HG02943 (cell line): ENCODE results near the gene LRPPRC.

Source experiments
- ATAC-seq: cut with Tn5 transposase; IDR thresholded peaks from one replicate; pipeline ENCODE4 v1.9.1; 2021; ENCODE audit warnings: mild to moderate bottlenecking, low read depth, moderate library complexity; ENCODE audit not compliant: unreplicated experiment

The LRPPRC gene

DNA sequence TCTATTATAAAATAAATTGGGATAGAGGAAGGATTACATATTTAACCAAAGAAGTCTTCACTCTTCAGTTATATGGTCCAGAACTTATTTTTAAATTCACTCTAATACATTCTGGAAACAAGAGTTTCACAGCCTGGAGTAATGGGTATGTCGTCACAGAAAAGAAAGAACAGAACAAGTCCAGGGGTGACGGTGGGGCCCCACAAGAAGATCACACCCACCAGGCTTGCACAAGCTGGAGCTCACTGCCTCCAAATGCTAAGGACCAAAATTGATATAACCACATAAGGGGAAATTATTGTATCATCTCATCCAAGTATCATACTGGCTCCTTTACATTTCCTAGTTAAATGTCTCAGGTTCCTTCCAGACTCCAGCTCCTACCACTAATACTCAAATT lies 11.3 kb downstream of the LRPPRC start:
- ATAC-seq = no peak

DNA sequence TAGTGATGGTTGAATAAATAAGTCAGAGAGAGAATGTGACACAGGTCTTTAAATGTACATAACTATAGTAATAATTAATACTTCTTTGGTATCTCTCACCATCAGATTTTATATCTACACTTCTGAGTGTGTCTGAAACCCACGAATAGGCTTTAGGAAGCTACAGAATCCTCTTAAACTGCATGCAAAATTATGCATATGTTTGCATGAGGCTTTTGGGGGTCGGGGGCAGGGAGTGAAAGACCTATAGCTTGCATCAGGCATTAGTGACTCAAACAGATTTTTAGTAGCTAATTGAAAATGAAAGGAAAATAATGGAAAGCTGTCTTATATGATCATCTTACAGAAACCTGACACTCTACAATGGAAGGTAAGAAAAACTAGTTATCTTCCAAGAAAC lies 14.9 kb downstream of the LRPPRC start:
- ATAC-seq = no peak

DNA sequence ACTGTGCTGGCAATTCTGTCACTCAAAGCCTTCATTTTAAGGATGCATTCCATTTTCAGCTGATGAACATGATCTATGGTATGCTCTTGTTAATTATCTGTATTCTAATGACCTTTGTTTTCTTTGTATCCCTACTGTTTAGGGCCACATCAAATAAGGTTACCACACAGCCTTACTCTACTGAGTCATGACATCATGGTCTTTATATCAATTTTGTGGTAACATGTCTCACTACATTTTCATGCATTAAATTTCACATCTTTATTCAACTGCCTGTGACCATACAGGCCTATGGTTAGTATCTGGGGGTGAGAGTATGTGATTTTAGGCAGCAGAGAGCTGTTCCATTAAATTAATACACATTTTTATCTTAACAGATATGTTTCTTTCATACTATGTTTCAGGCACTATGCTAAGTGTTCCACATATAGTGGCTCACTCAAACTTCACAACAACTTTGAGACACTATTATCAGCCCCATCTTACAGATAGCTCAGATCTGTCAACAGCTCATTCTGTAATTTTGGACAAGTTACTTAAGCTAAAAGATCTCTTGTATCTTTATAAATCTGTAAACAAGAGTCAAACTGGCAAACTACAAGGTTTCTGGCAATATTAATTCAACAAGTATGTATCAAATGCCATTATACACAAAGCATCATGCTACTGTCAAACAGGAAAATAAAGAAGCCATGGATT lies 18.0 kb downstream of the LRPPRC start:
- no peak for ATAC-seq

DNA sequence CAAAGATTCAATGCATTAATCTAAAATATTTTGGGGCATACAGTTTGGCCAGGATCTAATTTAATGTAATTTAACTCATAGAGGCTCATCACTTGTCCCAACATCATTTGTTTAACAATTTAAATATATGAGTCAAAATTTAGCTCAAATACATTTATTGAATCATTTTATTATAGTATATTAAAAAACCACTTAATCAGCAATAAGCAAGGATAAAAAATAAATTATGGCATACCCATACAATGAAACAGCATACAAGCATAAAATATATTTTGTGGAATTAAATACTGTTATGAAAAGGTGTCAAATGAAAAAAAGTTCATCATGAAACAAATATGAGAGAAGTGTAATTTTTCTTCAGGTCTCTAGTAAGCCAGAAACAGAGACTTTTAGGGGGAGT lies 34.9 kb downstream of the LRPPRC start:
- no peak for ATAC-seq

DNA sequence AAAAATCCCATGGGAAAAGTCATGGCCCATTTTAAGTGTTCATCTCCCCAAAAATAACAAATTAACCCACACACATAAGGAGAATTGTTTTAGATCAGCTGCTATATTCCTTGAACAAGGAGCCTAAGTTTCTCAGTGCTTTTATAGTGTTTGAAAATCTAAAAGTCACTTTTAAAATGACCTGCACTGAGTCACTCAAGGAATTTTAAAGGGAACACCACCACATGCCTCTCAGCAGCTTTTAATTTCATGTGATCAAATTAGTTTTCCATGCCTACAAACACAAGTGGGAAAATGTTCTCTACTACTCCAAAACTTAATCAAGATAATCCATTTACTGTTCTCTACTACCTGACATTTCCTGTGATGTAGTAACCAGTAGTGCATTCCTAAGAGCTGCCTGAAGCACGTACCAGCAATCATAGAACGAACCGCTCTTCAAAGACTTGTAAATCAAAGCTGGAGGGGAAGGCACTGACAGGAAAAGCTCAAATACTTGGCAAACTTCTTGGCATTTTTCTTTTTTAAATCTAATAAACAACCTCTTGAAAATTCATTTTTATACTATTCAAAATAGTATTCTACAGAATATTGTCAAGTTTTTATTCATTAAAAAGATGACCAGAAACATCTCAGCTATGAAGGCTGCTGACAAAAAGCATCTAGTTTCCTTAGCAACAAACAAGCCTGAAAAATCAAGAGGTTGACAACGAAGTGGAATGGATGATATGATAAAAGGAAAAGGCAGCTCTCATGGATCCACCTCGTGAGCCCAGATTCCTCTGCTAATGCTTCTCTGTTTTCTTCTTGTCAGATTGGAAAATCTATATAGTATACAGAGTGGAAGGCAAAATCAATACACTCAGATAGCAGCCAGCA lies 37.2 kb downstream of the LRPPRC start:
- ATAC-seq = no peak

DNA sequence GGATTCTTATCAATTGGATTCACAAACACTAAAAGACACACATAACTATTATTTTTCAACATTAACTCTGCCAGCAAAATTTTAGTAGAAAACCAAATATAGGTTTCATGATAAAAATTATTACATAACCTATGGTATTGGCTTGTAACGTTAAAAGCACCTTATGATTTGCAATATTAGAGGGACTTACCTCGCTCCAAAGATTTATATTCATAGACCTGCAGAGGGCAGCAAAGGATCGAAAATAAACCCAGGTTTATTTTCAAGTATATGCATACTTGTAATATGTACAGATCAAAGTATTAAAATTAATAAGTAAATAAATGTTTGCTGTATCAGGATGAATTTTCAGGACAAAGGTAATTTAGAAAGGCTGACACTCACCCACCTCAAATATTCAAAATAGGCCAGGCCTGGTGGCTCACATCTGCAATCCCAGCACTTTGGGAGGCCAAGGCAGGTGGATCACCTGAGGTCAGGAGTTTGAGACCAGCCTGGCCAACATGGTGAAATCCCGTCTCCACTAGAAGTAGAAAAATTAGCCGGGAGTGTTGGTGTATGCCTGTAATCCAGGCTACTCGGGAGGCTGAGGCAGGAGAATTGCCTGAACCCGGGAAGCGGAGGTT lies 45.3 kb downstream of the LRPPRC start:
- no peak for ATAC-seq

DNA sequence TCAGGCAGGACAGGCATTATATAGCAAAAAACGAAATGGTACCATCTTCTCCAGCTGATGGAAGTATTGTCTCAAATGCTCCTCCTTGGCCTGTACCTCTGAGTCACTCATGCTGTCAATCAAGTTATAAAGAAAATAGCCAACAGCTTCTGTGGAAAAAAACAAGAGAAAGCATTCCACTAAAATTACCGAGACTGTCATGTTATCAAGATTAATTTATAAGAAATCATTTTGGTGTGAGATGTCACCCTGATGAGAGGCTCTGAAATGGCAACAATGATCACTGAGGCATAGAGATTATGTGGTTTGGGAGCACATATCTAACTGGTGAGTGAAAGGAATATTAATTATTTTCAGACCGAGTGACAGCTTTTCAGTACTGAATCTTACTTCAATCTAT lies 47.4 kb downstream of the LRPPRC start:
- ATAC-seq = no peak

DNA sequence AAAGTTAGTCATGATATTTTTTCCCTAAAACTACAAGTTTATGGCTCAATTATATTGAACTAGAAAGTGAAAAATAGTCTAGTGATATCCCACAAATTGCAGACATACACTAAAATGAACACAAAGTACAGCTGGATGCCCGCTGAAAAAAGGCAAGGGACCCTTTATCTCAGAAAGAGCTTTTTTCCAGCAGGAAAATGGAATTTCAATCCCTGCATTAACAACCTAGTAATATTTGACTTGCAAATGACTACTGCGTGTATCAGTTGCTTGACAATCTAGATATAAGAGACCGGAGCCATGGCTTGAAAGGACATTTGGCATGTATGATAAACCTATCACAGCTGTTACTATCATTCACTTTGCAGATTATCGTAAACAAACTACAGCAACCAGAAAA lies 49.1 kb downstream of the LRPPRC start:
- ATAC-seq = no peak

DNA sequence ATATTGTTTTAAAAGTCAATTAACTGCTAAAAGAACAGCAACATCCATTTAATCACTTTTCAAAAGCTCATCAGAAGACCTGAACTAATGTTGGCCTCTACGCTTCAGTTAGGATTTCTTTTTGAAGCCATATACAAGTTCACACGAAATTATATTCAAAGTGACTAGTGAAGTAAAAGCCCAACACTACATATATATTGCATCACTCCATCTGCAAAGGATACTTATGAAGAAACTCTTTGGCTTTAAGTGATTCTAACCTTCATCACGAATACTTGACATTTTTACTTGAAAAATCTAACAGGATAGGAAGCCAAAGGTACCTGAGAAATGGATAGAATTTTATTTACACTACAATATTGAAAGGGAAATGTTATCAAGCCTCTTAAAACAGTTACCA lies 50.4 kb downstream of the LRPPRC start:
- no peak for ATAC-seq

DNA sequence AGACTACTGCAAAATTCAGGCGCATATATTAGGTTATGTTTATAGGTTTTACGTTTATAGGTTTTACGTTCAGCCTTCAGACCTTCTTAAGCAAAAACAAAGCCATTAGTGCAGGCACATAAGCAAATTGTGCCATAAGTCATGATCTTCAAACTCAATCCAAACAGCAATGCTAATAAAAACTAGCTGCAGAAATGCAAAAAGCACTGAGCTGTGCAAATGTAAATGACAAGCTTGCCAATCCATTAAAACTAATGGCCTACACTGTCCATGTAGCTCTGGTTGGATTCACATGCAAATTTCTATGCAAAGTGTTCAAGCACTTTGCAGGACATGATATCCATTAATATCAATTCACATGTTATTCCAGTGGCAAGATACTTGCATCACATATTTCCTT lies 50.9 kb downstream of the LRPPRC start:
- ATAC-seq = no peak

DNA sequence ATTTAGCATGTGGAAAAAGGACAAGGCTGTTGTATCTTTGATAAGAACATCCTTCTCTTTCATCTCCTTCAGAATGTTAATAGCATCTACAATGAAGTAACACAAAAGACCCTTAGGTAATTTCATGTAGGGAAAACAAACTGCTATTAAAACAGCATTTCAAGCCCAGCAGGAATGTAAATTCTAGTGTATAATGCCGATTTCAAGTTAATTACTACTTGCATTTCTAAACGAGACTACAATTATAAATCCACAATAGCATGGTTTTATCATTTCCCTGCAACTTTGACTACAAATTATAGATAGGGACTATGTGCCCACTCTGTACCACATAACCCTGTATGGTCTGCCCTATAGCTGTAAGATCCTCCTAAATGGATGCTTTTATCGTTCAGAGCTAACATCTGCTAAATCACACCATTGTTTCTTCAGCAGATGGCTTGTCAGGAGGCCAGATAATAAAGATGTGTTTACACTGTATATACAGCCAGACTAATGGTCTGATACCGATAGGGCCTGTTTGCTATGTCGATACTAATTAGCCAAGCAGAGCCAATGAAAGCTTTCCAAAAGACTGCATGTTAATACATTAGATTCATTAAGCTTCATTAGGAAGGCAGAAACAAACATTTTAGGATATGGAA lies 51.9 kb downstream of the LRPPRC start:
- ATAC-seq = no peak

DNA sequence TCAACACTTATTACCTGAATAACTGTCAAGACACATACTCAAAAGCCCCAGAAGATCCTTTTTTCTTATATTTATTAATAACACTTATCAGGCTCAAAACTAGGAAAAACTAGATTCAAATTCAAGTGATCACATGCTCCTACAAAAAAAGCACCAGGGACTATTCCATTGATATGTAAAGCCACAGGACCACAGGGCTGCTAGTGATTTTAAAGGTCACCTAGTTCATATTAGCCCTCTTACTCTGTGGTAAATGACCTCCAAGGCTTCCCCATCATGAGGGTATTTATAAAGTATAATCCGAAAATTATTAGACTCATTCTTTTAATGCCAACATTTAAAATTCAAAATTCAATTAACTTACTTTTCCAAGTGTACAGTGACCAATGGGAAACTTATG lies 52.5 kb downstream of the LRPPRC start:
- ATAC-seq = no peak

DNA sequence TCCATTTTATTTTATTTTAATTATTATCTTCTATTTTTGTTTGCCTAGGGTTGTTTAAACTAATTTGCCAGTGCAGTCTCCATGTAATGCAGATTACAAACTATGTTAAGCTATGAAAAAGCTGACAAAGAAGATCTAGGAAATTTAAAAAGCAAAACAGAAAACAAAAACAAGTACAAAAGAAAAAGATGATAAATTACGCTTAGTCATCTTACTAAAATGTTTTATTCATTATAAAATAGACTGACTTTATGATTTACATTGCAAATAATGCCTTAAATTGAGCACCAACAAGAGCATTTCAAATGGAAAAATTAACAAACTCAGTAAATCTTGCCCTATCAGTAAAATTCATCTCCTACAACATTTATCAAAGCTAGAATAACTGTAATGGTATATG lies 52.9 kb downstream of the LRPPRC start:
- ATAC-seq = no peak

DNA sequence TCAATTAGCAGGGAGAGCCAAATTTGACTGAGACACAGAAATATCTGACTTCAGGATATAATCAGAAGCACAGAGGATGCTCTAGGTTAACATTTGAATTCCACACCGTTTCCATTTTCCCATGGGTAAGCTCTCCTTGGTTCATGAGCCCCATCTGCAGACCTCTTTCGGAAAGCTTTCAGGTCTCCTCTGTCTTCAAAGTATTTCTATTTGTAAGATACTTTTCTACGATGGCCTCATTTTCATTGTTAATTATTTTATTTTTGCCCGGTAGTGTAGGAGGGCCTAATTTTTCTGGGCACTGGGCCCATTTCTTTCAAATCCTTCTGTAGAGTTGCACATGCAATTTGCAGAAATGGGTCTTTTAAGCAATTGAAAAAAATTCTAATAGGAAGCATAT lies 53.8 kb downstream of the LRPPRC start:
- ATAC-seq = no peak

DNA sequence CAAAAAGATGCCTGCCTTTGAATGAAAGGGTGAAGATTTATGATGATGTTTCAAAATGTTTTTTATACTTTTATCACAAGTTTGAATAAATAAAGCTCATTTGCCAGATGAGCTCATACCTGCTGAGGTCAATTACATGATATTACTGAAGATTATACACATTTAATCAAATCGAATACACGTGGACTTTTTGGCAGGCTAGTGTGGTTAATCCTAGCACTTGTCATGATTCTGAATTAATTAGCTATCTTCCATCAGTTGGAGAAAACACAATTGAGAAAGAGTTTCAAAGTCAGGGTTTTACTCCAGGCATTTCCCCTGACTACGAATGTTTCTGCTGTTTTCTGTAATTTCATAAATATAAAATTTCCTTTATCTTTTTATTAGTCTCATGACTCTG lies 54.4 kb downstream of the LRPPRC start:
- no peak for ATAC-seq

DNA sequence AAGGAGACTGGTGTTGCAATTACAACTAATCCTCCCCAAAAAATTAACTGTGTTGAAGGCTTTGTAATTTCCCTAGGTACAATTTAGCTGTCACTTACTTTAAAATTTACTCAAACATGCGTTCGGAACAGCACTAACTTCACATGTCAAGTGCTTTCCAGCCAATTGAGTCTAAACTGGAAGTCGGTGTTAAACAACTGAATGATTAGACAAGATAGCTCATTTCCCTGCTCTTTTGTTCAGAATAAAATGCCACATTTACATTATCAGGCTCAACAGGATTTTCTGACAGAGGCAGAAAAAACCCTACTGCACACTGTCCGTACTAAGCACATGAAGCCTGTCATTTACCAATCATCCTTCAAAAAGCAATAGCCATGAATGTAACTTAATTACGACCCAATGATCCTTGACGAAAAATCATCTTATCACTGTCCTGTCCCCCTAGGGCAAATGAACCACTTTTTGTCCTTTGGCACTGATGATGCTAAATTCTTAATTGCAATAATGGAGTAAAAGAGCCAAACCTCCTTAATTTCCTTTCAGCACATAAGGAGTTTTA lies 56.0 kb downstream of the LRPPRC start:
- ATAC-seq = no peak

DNA sequence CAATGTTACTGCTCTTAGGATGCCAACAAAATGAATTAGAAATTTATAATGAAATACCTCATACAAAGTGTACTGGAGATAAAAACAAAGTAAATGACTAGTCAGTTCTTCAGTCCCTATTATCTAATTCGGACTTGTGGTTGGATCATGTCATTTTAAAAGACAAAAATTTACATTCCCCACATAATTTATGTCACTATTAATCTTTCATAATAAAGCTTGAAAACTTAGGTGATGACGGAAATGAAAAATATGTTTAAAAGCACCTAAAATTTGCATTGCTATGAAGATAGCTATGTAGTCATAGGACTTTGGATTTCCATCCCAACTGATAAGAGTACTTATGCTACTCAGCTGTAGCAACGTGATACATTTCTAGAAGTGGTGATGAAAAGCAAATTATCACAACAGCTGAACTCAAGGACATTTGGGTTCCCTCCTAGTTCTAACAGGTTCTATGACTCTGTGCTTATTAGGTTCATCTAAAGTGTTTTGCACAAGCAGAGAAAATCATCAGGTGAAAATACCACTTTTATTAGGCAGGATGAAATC lies 58.4 kb downstream of the LRPPRC start:
- ATAC-seq = no peak

DNA sequence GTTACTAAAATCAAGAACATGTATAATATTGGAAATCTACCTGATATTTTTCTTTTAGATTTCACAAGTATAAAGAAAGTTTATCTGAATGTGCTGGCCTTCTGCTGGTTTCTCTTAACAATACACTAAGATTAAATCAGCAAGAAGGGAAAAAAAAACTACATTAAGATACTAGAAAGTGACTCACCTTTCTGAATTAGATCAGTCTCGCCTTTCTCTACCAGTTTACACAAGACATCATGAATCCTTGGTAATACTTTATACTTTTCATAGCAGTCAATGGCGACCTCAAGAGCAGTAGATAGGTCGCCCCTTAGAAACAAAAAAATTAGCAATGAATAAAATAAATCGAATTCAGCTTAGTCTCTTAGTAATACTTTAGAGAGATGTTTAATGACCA lies 61.2 kb downstream of the LRPPRC start:
- ATAC-seq = no peak

DNA sequence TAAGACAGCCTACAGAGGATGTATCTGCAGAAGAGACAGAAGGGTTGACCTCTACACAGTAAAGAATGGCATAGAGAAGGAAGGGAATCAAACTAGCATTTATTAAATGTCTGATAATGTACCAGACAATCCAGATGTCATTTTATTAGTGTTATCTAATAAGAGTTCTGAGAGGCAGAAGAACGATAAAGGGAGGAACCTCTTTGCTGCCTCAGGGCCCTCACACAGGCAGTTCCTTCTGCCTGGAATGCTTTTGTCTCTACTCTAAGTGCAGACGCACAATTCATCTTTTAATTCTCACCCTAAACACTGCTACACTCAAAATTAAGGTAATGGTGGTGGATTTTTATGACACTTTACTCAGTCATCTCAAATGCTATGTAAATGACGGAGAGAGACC lies 64.5 kb downstream of the LRPPRC start:
- ATAC-seq = no peak

DNA sequence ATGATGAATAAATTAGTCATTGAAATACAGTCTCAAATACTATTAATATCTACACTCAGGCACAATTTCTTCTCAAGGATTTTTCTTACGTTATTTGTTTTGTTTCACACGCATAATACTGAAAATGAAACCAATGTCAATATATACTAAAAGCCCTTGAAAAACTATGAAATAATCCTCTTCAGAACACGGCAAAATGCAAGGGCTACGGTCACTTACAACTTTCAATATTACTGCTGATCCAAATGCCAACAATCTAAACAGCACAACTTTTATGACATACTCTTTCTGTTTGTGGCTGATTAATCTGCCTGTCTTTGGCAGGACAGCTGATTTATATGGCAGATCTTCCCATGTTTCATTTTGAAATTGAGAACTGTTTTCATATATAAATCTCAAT lies 68.3 kb downstream of the LRPPRC start:
- no peak for ATAC-seq

DNA sequence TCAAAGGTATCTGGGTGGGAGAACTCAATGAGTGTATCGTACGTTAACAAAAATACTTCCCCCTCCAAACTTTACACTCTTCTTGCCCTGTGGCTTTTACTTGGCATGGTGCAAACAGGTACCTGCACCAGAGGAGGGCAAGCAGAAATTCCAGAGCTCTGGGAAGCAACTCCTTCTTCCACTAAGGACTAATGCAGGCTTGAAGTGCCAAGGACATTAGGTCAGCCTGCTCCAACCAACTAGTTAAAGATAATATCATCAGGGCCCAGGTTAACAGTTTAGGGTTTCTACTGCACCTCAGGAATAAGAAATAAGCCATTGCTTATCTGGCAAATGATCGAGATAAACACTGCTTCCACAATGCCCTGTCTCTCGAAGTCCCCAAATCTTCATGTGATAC lies 70.4 kb downstream of the LRPPRC start:
- ATAC-seq = no peak
